HL-60/S4 treated with retinoic acid at 250 ng/mL for 4 days and 3 days (cell line): Measurements from ENCODE around the gene TTPAL.

Experiments used
- in situ Hi-C: fragments of 300-500 bp; cut with MboI; formaldehyde crosslinking; loops from 2 replicates; pipeline ENCODE4 v1.7.0; 2022; ENCODE audit warnings: low sequenced_read_pairs

Gene TTPAL

DNA sequence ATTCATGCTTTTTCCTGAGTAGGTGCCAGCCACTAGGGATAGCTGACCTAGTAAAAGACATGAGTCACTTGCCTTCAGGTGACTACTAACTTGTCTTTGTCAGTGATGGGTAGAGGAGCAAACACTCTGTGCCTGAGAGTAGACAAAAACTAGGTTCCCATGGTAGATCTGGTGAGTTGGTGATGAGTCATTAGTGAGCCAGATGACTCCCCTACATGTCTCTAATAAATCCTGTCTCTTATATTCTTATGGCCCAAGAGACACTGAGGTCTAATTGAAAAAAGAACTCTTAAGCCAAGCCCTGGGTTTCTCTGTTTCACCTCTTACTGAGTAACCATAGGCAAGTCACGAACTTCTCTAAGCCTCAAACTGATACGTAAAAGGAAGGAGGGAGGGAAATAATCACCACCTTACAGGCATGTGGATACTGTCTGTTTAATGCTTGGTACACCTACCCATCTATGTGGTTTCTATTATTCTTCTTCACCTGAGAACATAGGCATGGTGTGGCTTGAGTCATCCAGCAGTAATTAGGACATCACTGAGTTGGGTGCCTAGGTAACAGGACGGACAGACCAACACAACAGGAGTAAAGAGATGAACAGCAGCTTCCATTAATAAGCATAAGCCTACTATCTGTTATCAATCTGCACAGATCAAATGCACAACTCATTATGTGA, 20.3 kb downstream of the TTPAL start:
- in situ Hi-C loops, result no loop called here

DNA sequence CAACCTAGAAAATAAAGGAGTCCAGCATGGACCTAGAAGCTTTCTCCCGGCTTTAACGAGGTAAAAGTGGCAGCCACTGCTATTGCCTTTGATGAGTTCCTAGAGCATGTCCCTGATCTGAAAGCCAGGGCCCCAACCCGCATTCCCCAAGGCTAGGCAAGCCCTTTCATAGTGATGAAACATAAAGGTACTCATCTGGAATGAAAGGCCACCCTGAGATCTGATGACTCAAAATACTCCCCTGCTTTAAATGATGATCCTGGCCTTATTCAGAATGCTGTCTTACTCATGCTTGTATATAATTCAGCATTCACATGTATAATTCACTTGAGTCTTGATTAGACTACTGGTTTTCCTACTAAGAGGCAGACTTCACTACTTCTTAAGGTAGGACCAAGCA, 21.3 kb downstream of the TTPAL start:
- in situ Hi-C loops, result no loop called here

DNA sequence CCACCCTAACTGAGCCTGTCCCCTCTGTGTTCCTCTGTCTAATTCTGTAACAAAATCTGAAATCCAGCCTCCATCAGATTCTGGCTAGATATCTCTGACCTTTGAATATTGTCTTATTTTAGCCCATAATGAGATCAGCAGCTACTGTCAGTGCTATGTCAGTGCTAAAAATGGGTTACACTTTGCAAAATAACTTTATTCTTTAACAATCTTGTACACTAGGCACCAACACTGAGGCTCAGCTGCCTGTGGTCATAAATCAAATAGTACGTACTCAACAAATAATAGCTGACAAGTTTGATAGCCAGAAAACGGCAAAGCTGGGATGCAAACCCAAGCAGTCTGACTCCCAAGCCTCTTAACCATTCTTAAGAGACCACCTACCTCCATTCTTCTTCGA, 22.1 kb downstream of the TTPAL start:
- in situ Hi-C loops, result no loop called here

DNA sequence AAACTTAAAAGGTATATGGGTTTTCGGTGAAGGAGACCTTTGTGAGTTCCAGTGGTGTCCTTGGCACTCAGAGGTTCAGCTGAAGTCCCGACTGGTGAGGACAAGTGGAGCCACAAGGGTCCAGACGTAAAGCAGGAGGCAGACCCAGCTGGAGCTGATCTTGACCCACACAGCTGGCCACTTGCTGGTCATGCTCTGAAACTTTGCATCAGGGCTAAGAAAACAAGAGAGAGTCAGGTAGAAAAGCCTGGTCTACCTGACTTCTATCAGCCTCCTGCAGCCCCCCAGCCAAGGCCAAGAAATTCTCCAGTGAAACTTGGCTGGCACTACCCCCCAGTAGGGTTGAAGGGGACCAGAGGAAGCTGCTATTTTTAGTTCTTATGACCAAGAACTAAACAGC, 24.5 kb downstream of the TTPAL start:
- in situ Hi-C loops, result no loop called here

DNA sequence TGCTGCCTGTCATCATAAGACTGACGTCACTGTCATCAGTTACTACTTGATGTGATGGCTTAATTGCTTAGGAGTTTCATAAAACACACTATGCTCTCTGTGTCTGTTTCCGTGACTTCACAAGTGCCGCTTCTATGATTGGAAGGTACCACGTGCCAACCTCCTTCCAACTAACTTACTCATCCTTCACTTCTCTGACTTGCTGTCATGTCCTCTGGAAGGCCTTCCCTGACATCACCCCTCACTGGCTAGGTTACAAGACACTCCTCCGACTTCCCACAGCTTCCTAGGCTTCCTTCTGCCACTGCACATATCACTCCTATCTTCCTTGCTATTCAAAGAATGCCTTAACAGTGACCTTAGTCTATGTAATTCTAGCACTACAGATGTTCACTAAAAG, 25.8 kb downstream of the TTPAL start:
- in situ Hi-C loops, result no loop called here

DNA sequence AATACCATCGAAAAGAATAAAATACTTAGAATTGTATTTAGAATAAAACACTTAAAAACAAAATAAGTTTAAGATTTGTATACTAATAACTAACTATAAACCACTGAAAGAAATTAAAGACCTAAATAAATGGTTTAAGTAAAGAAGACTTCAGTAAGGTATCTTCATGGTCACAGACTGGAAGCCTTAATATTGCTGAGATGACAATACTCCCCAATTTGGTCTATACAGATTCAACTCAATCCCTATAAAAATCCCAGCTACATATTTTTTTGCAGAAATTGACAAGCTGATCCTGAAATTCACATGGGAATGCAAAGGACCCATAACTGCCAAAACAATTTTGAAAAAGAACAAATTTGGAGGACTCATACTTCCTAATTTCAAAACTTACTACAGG, 27.3 kb downstream of the TTPAL start:
- in situ Hi-C loops, result no loop called here

DNA sequence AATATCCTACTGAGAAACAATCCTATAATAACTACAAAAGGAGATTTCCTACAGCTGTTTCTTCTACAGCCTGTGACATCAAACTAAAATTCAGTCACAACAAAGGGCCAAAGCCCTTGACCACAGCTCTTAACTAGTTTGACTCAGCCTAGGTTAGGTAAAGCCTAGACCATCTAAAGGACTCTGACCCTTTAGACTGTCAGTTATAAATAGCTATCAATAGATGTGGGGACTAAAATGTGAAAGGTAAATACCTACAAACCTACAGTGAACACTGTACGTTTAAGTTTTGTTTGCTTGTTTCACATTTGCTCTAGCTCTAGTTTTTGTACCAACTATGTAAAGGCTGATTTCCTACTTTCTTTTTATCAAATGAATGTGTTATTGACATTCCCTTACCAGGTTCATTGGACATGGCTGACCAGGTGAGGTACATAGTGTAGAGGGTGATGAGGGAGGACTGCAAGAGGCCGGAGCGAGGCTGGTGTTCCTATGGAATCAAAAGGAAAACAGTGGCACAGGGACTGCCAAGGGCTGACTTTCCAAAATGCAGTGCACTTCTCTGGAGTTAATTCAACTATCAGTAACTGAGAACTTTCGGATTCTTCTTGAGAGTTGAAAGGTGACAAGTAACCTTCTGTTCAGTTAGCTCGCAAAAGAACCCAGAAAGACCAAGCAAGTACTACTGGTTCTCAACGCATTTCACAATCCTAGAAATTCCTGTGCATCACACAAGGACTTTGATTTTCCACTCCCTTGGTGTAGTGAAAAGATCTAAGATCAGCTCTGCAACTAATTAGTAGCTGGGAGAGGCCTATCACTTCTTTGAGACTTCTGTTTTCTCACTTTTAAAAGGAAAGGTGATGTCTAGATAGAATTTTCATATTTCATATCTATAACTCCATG, 29.0 kb downstream of the TTPAL start:
- in situ Hi-C loops, result no loop called here

DNA sequence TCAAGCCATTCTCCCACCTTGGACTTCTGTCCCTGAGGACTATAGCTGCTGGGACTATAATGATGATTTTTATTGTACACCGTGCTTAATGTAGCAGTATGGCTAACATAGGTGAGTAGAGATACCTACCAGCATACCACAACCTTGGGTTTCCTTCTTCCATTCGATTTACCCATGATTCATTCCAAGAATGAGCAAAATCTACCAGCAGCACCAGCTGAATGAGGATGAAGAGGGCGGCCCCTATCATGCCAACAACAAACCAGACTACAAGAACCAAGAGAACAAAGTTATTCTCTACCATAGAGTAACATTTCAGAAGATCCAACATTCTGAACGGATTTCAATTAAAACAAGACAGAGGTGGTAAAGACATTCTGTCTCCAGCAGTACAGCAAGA, 34.1 kb downstream of the TTPAL start:
- in situ Hi-C loops, result no loop called here

DNA sequence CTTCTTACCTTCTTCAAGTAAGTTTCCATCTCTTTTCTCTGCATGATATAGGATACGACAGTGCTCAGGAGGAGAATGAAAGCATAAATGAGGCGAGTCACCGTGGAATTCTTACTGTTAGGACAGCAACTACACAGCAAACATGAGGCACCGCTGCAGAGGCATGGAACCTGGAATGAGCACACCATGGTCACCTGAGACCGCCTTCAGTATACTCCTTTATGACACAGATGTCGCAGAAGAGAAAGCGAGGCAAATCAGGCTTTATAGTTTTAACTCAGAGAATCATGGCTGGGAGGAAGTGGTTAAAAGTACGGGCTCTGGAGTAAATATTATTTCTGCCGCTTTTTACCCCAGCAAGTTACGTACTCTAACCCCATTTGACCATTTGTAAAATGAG, 38.2 kb downstream of the TTPAL start:
- in situ Hi-C loops, result no loop called here

DNA sequence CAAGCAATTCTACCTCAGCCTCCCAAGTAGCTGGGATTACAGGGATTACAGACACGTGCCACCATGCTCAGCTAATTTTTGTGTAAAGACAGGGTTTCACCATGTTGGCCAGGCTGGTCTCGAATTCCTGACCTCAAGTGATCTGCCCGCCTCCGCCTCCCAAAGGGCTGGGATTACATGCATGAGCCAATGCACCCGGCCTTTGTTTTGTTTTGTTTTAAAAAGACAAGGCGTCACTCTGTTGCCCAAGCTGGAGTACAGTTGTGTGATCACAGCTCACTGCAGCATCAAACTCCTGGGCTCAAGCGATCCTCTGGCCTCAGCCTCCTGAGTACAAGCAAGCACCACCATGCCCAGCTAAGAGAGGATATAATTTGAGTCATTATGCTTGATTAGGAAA, 40.8 kb downstream of the TTPAL start:
- in situ Hi-C loops, result no loop called here

DNA sequence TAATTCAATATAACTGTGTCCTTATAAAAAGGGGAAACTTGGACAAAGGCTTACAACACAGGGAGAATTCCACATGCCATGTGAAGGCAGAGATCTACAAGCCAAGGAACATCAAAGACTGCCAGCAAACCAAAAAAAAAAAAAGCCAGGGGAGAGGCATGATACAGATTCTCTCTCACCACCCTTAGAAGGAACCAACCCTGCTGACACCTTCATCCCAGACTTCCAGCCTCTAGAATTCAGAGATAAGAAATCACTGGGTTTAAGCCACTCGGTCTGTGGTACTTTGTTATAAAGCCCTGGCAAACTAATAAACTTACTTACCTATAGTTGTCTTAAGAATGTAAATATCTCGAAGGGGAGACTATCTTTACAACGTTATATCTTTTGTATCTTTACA, 41.8 kb downstream of the TTPAL start:
- in situ Hi-C loops, result no loop called here

DNA sequence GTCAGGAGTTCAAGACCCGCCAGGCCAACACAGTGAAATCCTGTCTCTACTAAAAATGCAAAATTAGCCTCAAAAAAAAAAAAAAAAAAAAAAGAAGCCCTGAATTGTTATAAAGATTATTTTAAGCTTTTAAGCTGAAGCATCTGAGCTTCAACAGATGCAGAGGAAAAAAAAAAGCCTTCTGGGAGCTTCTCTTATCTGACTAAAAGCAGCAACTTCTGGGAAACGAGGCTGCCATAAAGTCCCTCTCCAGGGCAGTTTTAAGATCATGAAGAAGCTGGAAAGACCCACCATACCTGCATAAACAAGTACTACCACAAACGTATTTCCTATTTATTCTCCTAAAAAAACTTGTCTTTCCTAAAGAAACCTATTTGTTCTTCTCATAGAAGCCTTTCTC, 42.6 kb downstream of the TTPAL start:
- in situ Hi-C loops, result no loop called here

DNA sequence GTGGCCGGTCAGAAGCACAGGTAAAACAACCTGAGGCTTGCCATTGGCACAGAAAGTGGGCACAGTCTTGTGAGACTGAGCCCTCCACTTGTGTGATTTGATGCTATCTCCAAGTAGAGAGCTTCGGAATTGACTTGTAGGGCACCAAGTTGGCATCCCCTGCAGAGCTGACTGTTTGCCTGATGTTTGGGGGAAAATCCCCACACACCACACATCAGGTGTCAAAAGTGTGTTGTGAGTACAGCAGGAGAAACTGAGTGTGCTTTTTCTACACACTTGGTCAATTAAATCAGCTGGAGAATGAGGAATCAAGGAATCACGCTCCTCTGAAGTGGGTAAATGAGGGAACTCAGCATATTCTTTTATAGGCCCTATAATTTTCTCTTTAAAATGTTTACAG, 45.2 kb downstream of the TTPAL start:
- in situ Hi-C loops, result no loop called here

DNA sequence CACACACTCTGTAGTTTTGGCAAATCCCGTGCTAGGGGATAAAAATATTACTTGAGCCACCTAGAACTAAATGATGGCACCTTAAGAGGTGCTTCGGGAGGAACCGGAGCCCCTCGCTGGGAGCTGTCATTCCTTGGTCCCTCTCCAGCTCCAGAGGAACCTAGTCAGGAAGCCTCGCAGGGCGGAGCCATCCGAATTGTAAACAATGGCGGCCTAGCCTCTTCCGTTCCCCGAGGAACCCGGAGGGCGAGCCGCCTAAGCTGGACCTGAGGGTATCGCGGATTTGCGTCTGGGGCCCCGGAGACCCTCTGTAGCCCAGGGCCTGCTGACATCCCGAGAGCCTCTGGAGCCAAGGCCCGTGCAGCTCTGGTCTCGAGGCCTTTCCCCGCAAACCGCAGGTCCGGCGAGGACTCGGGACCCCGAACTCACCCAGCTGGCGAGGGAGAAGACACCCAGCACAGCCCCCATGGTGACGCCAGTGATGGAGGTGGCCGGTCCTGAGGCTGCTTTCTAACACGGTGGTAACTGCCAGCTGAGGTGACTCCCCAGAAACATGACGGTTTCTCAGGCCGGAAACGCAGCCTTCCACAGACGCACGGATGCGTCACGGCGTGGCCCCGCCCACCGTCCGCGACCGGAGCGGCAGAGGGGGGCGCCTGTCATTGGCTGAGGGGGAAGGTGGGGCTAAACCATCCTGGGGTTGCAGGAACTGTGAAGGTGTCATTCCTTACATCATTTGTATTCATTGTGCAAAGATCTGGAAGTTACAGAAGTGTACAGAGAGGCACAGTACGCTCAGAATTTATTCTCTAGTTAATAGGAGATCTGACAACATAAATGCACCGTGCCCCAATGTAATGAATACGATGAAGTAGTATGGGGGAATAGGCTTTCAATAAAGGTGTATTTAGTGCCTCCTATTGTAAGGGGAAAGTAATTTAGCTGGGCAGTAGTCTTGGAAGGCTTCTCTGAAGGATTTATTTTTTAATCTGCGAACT, 46.1 kb downstream of the TTPAL start, which contains the start of gene SERINC3:
Gene SERINC3 (minus strand): TSS at position 587 of the 998 bp plus-strand sequence. CDS start 119 bp downstream, at position 468.
- in situ Hi-C loops, result no loop called here

DNA sequence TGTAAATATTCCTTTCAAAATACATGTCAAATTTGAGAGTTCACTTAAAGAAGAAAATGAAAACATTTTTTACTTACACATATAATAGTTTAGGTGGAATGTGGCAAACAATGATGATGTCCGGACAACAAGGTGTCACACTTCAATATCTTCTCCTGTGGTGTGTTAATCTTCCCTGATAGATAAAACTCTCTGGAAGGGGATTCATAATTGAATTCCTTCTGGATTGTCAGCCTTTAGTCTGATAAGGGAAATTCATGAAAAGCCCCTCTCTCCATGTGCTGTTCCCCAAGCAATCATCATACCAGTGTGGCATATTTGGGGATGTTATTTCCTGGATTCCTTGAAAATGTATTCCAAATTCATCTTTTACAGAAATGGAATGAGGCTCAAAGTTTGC, 47.2 kb downstream of the TTPAL start:
- in situ Hi-C loops, result no loop called here

DNA sequence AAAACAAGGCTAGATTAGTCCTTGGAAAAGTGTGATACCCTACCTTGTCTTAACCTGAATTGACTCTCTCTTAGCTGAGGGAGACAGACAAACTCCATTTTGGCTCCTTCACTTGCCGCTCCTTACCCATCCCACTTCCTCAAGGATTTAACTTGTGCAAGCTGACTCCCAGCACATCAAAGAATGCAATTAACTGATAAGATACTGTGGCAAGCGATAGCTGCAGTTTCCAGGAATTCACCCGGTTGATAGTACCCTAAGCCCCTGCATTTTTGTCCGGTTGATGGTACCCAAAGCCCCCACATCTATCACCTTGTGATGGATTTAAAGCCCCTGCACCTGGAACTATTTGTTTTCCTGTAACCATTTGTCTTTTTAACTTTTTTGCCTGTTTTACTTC, 48.1 kb downstream of the TTPAL start:
- in situ Hi-C loops, result no loop called here

DNA sequence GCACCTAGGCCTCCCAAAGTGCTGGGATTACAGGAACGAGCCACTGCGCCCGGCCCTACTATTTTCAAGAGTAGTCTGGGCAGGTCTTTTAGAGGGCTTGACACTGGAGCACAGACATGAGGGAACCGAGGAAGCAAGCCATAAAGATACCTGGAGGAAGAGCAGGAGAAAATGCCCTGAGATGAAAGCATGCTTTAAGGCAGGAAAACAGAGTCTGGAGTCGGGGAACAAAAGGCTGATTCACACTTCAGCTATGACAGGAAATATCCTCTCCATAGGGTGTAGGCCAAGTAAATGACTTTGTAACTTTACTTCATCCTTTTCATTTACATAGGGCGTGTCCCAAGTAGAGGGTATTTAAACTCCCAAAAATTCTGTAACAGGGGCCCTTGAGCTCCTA, 50.5 kb downstream of the TTPAL start:
- in situ Hi-C loops, result no loop called here

DNA sequence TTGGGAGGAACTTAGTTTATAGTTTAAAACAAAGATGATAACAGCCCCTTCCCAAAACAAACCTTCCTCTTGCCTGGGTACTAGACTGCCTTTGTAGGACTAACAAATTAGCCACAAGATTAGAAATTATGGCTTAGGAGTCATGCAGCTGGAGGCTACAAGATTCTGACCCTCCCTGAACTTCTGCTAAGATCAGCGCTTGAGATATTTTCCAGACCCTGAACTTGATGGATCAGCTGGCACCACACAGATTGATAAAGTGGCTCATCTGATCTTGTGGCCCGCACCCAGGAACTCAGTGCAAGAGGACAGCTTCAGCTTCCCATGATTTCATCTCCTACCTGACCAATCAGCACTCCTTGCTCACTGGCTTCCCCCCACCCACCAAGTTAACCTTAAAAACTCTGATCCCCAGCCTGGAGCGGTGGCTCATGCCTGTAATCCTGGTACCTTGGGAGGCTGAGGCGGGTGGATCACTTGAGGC, 52.1 kb downstream of the TTPAL start:
- in situ Hi-C loops, result no loop called here

DNA sequence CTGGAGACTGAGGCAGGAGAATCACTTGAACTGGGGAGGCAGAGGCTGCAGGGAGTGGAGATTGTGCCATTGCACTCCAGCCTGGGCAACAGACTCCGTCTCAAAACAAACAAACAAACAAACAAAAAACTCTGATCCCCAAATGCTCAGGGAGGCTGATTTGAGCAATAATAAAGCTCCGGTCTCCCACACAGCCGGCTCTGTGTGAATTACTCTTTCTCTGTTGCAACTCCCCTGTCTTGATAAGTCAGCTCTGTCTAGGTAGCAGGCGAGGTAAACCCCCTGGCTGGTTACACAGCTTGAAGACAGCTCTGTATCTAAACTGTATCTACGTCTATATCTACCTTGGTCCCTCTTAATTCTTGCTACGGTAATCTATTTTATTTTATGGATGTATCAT, 52.6 kb downstream of the TTPAL start:
- in situ Hi-C loops, result no loop called here

DNA sequence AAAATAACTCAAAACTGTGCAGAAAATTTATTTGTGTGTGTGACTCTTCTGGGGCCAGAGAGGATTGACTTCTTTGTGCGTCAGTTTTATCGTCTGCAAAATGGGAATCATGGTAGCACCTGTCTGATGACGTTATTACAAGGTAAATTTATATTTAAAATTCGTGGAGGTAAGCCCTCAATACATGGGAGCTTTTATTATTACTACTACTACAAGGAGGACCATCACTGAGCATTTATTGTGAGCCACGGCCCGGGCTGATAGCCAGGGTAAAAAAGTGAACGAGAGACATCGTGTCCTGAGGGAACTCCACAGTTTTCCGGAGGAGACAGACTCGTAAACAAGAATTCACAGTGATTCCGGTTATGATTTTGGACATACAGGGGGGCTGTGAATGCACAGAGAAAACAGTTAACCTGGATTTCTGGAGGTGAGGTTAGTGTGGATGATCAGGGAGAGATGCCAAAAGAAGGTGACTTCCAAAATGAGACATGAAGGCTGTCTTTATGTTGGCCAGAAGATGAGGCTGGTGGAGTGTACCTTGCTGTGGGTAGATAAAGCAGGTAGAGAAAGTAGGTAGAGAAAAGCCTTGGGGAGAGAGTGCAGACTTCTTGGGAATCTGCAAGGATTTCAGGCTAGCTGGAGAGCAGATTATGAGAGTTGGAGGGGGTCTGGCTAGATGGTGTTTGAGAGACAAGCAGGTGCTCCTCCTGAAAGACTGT, 56.7 kb downstream of the TTPAL start:
- in situ Hi-C loops, result no loop called here
